Left ventricle myocardium inferior (tissue), 1 donor: ENCODE measurements around the gene RAB17. TPM values are rescaled to one million over a fixed set of nuclear protein-coding genes. Genes with fewer than 3 reads are reported as not detected.
A peak's percentile ranks its signal among the peaks of the same experiment; 100 is the strongest.
"Not testable (repeated sequence)": the region's sequence is repeated elsewhere in the genome, so short reads cannot be mapped to it uniquely, and the experiment has no call there.

ENCODE experiments used
- DNase-seq: peaks from one replicate; pipeline ENCODE4 v3.0.0-alpha.2; 2020
- H3K27ac ChIP-seq: fragments of 200-600 bp; replicated peaks from 2 replicates; pipeline ENCODE4 v1.8.0; 2021
- H3K27me3 ChIP-seq: fragments of 200-600 bp; 2 replicates; pipeline ENCODE4 v1.8.0; 2021; ENCODE audit warnings: low read depth
- H3K36me3 ChIP-seq: fragments of 200-600 bp; 2 replicates; pipeline ENCODE4 v1.8.0; 2021
- H3K4me1 ChIP-seq: fragments of 200-600 bp; 2 replicates; pipeline ENCODE4 v1.8.0; 2021
- H3K4me3 ChIP-seq: fragments of 200-600 bp; 2 replicates; pipeline ENCODE4 v1.8.0; 2021; ENCODE audit warnings: mild to moderate bottlenecking, moderate library complexity
- H3K9me3 ChIP-seq: fragments of 200-600 bp; replicated peaks from 2 replicates; pipeline ENCODE4 v1.8.0; 2021
- CTCF ChIP-seq: fragments of 200-600 bp; IDR thresholded peaks from 2 replicates; pipeline ENCODE4 v1.8.0; 2021; ENCODE audit warnings: antibody characterized with exemption, mild to moderate bottlenecking, borderline replicate concordance
- intact Hi-C: fragments of 100-400 bp; cut with micrococcal nuclease; formaldehyde crosslinking; loops from one replicate; pipeline ENCODE4 v1.11.0; 2022
- total RNA-seq: library from RNA; stranded (reverse); fragmentation: NEBNext Ultra II Directional; extraction: Animal tissue kit (Norgen Biotek cat#: 25700); gene quantifications from one replicate; pipeline ENCODE4 v1.2.1, GENCODE V29; 2021
- donor health status: DM: no; HTN: yes; CAD: no; lungs with severe emphysema.

Gene RAB17
- total RNA-seq, 1 donor from 2014 or later: 4.5 TPM

DNA sequence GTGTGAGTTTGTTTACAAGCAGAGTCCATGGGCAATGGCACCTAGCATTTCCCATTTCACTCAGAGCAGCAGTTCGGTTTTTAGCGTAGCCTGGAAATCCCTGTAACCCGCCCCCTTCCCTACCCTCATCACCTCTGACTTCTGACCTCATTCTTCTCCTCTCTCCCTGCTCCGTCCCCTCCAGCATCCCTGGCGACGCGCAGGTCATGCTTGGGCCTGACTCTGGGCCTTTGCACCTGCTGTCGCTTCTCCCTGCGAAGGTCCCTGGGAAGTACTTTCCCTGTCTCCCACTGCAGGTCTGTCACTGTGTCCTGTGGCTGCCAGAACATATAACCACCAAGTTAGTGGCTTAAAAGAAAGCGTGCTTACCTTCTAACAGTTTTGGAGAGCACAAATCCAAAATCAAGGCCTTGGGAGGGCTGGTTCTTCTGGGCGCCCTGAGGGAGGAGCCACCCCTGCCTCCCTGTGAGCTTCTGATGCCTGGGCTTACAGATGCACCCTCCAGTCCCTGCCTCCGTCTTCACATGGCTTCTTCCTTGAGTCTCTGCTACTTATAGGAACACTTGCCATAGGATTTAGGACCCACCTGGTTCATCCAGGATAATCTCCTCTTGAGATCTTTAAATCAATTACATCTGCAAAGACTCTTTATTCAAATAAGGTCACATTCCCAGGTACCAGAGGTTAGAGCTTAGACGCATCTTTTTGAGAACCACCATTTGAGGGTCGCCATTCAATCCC lies 8.1 kb upstream of the RAB17 start:
- H3K27me3 ChIP-seq: no peaks in the 10 kb centered on the region
- TF ChIP-seq CTCF: no peak
- peaks cover 58% of the 10 kb centered on the region for H3K4me1 ChIP-seq
- H3K36me3 ChIP-seq: no peaks in the 10 kb centered on the region
- H3K27ac ChIP-seq: peak overlapping the region; percentile 90
- intact Hi-C loops: no loop called here
- no peak overlapping the region for H3K4me3 ChIP-seq
- H3K9me3 ChIP-seq: no peaks in the 10 kb centered on the region
- no peak for DNase-seq

- no peak for TF ChIP-seq CTCF
- DNase-seq: no peak
- Histone ChIP-seq H3K27me3 (no peaks in the 10 kb centered on the region), H3K4me3 (no peak overlapping the region), H3K36me3 (no peaks in the 10 kb centered on the region), H3K27ac (peak overlapping the region; percentile 83), H3K9me3 (no peaks in the 10 kb centered on the region), H3K4me1 (peaks cover 54% of the 10 kb centered on the region)
- intact Hi-C loops: no loop called here
Observed at GRCh38 chr2:237597196-237598145, 6.9 kb upstream of the RAB17 start.

- H3K9me3 ChIP-seq: no peaks in the 10 kb centered on the region
- peaks cover 49% of the 10 kb centered on the region for H3K4me1 ChIP-seq
- no peak for TF ChIP-seq CTCF
- H3K27me3 ChIP-seq: no peaks in the 10 kb centered on the region
- H3K4me3 ChIP-seq: no peak overlapping the region
- DNase-seq: no peak
- H3K36me3 ChIP-seq: no peaks in the 10 kb centered on the region
- intact Hi-C loops: no loop called here
- H3K27ac ChIP-seq: peak overlapping the region; percentile 83
Observed at GRCh38 chr2:237596520-237597195, 6.1 kb upstream of the RAB17 start.

GRCh38 chr2:237595829-237596519 lies 5.4 kb upstream of the RAB17 start:
- Histone ChIP-seq H3K27ac (peak overlapping the region; percentile 83), H3K4me1 (peaks cover 44% of the 10 kb centered on the region)
- DNase-seq, H3K36me3 ChIP-seq, H3K9me3 ChIP-seq, intact Hi-C loops, H3K27me3 ChIP-seq, H3K4me3 ChIP-seq: not testable (repeated sequence)

GRCh38 chr2:237594514-237594871 lies 4.0 kb upstream of the RAB17 start:
- Histone ChIP-seq H3K9me3 (no peaks in the 10 kb centered on the region), H3K4me1 (peaks cover 44% of the 10 kb centered on the region), H3K4me3 (no peak overlapping the region), H3K27me3 (no peaks in the 10 kb centered on the region), H3K36me3 (no peaks in the 10 kb centered on the region), H3K27ac (peak overlapping the region; percentile 83)
- DNase-seq: no peak
- no peak for TF ChIP-seq CTCF
- intact Hi-C loops: no loop called here
